ENCODE results near the gene ATP2C2. TPM values are rescaled to one million over a fixed set of nuclear protein-coding genes. Genes with fewer than 3 reads are reported as not detected.
"Not testable (repeated sequence)": the region's sequence is repeated elsewhere in the genome, so short reads cannot be mapped to it uniquely, and the experiment has no call there.

ATP2C2 gene
- total and polyA plus RNA-seq, 12 donors: 0.07 to 2.2 (median 0.54) TPM; not detected in 2

DNA sequence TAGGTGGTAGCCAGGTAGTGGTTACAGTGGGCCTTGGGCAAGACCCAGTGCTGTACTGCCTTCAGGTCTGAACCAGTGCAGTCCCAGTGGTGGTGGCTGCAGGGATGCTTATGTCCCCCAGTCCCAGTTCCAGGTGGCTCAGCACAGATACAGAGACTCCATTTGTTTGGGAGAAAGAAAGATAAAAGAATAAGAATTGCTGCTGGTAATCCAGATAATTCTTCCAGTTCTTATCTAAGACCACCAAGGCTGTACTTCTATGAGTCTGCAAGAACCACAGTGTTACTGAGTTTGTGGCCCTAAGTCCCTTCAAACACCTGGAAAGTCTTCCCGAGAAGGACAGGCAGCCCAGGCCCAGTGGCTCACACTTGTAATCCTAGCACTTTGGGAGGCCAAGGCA lies 33.9 kb upstream of the ATP2C2 start:
- Histone ChIP-seq H3K9me3 (replicated peaks in 1 of 3) (no peaks in the 10 kb centered on the region), H3K27me3 (no peaks in the 10 kb centered on the region), H3K4me3 (no peak overlapping the region), H3K27ac (no peak overlapping the region), H3K36me3 (replicated peaks in 1 of 2) (no peaks in the 10 kb centered on the region), H3K4me1 (replicated peaks in 1 of 2) (no peaks in the 10 kb centered on the region)
- TF ChIP-seq POLR2A (IDR thresholded peaks at IDR 0.05): no peak
- TF ChIP-seq, protein P1, sequence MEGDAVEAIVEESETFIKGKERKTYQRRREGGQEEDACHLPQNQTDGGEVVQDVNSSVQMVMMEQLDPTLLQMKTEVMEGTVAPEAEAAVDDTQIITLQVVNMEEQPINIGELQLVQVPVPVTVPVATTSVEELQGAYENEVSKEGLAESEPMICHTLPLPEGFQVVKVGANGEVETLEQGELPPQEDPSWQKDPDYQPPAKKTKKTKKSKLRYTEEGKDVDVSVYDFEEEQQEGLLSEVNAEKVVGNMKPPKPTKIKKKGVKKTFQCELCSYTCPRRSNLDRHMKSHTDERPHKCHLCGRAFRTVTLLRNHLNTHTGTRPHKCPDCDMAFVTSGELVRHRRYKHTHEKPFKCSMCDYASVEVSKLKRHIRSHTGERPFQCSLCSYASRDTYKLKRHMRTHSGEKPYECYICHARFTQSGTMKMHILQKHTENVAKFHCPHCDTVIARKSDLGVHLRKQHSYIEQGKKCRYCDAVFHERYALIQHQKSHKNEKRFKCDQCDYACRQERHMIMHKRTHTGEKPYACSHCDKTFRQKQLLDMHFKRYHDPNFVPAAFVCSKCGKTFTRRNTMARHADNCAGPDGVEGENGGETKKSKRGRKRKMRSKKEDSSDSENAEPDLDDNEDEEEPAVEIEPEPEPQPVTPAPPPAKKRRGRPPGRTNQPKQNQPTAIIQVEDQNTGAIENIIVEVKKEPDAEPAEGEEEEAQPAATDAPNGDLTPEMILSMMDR (IDR thresholded peaks at IDR 0.05): no peak
- 77 to 94% (median 90%) methylated on average over 1 of the region's 1 CpG; no CpG with 5 or more reads in 1 of the 4 donors for WGBS, 4 donors
- no peak for DNase-seq
- intact Hi-C loops (cut with DNase I): no loop called here

DNA sequence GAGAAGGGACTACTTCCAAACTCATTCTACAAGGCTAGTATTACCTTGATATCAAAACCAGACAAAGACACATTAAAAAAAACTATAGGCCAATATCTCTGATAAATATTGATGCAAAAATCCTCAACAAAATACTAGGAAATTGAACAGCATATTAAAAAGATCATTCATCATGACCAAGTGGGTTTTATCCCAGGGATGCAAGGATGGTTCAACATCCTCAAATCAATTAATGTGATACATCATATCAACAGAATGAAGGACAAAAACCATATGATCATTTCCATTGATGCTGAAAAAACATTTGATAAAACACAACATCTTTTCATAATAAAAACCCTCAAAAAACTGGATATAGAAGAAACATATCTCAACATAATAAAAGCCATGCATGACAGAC lies 31.1 kb upstream of the ATP2C2 start:
- DNase-seq; H3K4me3 ChIP-seq; intact Hi-C loops (cut with DNase I): not testable (repeated sequence)

DNA sequence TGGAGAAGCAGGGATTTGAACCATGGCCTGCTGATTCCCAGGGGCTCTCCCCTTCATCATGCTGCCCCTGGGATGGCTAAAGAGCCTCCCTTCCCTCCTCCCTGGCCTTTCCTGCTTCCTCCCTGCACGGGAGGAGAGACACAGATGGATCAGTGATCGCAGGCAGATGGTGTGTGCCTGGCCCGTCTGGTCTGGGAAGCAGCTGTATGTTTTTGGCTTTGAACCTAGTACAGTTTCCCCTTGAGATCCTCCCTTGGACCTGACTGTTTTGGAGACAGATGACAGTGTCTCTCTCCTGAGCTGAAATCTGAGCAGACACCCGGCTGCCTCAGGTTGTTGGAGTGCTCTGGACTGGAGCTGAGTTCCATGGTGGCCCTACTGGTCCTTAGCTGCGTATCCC lies 29.0 kb upstream of the ATP2C2 start:
- no peak for DNase-seq
- intact Hi-C loops (cut with DNase I): no loop called here
- Histone ChIP-seq H3K27me3 (no peaks in the 10 kb centered on the region), H3K36me3 (replicated peaks in 1 of 2) (no peaks in the 10 kb centered on the region), H3K4me3 (no peak overlapping the region), H3K9me3 (replicated peaks in 1 of 3) (no peaks in the 10 kb centered on the region), H3K27ac (no peak overlapping the region), H3K4me1 (replicated peaks in 1 of 2) (no peaks in the 10 kb centered on the region)
- 47 to 59% (median 54%) methylated on average over 3 to 5 of the region's 5 CpGs for WGBS, 4 donors
- TF ChIP-seq POLR2A (IDR thresholded peaks at IDR 0.05): no peak
- TF ChIP-seq, protein P1 (IDR thresholded peaks at IDR 0.05): no peak

More for the DNA sequence above, 31.1 kb upstream of the ATP2C2 start:
- H3K4me1 ChIP-seq (replicated peaks in 1 of 2); H3K27me3 ChIP-seq; H3K36me3 ChIP-seq (replicated peaks in 1 of 2); H3K27ac ChIP-seq; H3K9me3 ChIP-seq (replicated peaks in 1 of 3): not testable (repeated sequence)

DNA sequence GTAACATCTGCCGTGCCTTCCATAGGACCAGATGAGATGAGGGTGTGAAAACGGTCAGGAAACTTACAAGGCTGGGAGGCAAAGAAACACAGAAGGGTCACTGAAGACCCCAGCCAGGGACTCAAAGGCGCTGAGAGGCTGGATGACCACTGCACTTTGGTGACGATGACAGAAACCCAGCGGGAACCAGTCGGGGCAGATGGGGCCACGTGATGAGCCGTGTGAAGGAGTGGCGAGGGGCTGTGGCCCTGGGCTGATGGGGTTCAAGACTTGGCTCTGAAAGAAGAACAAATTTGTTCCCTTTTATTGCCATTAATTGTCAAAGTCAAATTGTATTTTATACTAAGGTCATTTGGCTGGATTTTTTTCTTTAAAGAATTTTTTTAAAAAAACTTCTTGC lies 28.6 kb upstream of the ATP2C2 start:
- 66 to 75% (median 71%) methylated on average over 9 of the region's 9 CpGs for WGBS, 4 donors
- intact Hi-C loops (cut with DNase I): no loop called here
- no peaks in the 10 kb centered on the region for H3K36me3 ChIP-seq (replicated peaks in 1 of 2)
- H3K4me1 ChIP-seq (replicated peaks in 1 of 2): no peaks in the 10 kb centered on the region
- no peak overlapping the region for H3K27ac ChIP-seq
- H3K9me3 ChIP-seq (replicated peaks in 1 of 3): no peaks in the 10 kb centered on the region
- TF ChIP-seq POLR2A (IDR thresholded peaks at IDR 0.05): no peak
- TF ChIP-seq, protein P1 (IDR thresholded peaks at IDR 0.05): no peak
- DNase-seq: no peak
- no peaks in the 10 kb centered on the region for H3K27me3 ChIP-seq
- no peak overlapping the region for H3K4me3 ChIP-seq

DNA sequence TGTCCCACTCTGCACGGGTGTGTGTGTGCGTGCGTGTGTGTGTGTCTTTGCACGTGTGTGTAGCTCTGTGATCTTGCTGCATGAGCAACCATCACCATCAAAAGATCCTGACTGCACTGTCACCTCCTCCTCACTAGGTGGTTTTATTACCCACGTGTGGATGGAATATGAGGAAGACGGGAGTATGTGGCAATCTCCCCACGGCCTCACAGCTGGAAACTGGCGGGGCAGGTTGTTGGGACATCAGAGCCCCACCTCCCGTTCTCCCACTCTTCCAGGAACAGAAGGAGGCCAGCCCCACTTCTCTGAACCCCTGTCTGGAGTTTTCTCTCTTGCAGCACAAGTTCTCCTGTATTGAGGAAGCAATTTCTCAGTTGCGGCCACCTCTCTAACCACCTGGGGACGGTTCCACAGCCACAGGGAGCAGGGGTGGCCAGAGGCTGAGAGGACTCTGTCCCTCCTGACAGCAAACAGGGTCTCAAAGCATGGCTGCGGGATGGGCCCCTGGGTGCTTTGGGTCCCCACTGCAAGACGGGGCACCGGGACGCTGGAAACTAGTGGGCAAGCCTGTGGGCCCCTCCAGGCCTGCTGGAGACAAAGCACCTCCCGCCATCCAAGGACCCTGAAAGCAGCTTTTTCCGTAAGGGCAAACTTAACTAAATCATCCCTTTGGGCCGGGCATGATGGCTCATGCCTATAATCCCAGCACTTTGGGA lies 27.9 kb upstream of the ATP2C2 start:
- no peak for DNase-seq
- H3K27me3 ChIP-seq: no peaks in the 10 kb centered on the region
- 69 to 73% (median 72%) methylated on average over 12 to 18 of the region's 18 CpGs for WGBS, 4 donors
- intact Hi-C loops (cut with DNase I): no loop called here
- H3K4me3 ChIP-seq: no peak overlapping the region
- no peak overlapping the region for H3K27ac ChIP-seq
- H3K36me3 ChIP-seq (replicated peaks in 1 of 2): no peaks in the 10 kb centered on the region
- H3K4me1 ChIP-seq (replicated peaks in 1 of 2): no peaks in the 10 kb centered on the region
- TF ChIP-seq POLR2A (IDR thresholded peaks at IDR 0.05): no peak
- TF ChIP-seq, protein P1 (IDR thresholded peaks at IDR 0.05): no peak
- H3K9me3 ChIP-seq (replicated peaks in 1 of 3): no peaks in the 10 kb centered on the region
